Measurements from ENCODE around the gene PURB.
A peak's percentile ranks its signal among the peaks of the same experiment; 100 is the strongest.
"Not testable (repeated sequence)": the region's sequence is repeated elsewhere in the genome, so short reads cannot be mapped to it uniquely, and the experiment has no call there.

PURB gene

DNA sequence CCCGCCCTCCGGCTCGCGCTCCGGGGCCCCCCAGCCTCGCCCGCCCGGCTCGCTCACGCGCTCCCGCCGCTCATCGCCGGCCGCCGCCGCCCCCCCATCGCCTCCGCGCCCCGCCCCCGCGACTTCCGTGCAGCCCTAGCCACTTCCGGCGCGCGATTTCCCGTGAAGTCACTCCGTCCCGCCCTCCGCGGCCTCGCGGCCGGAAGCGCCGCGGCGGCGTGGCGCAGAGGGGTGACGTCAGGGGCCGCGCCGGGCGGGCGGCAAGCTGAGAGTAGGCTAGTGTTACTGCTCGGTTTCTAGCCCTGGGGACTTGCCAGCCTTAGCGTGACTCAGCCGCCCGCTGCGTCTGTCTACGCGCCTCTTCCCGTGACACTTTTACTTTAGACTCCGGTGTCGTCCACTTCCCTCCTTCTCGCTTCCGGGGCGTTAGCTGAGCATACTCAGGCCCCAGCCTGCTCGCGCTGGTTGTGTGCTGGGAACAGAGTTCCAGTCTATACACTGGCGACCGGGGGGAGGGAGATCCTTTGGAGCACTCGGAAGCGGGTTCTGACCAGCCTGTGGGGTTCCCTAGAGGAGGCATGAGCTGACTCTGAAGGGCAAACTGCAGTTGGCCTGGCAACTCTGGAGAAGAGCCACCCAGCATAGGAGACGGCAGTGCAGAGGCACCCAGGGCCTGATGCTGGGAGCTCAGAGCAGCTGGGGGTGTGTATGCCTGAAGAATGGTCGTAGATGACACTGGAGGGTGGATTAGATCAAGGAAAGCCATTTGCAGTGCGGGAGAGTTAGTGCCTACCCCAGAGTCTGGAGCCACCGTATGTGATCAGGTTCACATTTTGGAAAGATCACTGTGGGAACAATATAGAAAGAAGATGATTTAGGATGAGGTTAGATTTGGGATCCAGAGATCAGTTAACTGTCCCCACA, at the start of gene PURB:
TSS of gene PURB (minus strand) at position 137 of the 924 bp plus-strand sequence. CDS start 182 bp downstream, outside the sequence.
- TF ChIP-seq, protein P1, sequence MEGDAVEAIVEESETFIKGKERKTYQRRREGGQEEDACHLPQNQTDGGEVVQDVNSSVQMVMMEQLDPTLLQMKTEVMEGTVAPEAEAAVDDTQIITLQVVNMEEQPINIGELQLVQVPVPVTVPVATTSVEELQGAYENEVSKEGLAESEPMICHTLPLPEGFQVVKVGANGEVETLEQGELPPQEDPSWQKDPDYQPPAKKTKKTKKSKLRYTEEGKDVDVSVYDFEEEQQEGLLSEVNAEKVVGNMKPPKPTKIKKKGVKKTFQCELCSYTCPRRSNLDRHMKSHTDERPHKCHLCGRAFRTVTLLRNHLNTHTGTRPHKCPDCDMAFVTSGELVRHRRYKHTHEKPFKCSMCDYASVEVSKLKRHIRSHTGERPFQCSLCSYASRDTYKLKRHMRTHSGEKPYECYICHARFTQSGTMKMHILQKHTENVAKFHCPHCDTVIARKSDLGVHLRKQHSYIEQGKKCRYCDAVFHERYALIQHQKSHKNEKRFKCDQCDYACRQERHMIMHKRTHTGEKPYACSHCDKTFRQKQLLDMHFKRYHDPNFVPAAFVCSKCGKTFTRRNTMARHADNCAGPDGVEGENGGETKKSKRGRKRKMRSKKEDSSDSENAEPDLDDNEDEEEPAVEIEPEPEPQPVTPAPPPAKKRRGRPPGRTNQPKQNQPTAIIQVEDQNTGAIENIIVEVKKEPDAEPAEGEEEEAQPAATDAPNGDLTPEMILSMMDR (conservative IDR thresholded peaks at IDR 0.05) = no peak

DNA sequence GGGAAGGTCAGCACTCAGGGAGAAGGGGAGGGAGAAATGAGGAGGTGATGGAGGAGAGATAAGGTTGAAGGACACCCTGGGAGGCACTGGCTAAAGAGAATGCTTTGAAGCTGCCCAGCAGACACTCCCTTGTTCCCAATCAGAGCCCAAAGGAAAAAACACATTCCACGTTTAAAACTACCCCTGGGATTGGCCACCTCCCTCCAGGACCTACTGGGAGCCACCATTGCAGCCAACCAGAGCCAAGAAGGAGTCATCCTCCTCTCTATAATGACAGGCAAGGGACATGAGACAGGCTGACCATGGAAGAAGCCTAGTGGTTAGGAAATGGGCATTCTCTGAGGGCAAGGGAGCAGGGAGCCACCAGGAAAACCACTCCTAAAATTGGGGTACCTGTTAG, 49.7 kb upstream of the PURB start:
- TF ChIP-seq, protein P1 (conservative IDR thresholded peaks at IDR 0.05) = no peak
- H3K27ac ChIP-seq = no peak overlapping the region

More for the DNA sequence above, at the start of gene PURB:
- H3K27ac ChIP-seq = peak within 1 kb of the TSS; percentile 92

DNA sequence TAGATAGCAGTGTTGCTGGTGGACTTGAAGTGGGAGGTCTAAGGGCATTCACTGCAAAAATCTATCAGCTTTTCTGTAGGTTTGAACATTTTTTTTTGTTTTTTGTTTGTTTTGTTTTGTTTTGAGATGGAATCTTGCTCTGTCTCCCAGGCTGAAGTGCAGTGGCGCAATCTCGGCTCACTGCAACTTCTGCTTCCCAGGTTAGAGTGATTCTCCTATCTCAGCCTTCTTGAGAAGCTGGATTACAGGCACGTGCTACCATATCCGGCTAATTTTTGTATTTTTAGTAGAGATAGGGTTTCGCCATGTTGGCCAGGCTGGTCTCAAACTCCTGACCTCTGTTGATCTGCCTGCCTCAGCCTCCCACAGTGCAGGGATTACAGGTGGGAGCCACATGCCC, 49.2 kb upstream of the PURB start:
- not testable (repeated sequence) for H3K27ac ChIP-seq

DNA sequence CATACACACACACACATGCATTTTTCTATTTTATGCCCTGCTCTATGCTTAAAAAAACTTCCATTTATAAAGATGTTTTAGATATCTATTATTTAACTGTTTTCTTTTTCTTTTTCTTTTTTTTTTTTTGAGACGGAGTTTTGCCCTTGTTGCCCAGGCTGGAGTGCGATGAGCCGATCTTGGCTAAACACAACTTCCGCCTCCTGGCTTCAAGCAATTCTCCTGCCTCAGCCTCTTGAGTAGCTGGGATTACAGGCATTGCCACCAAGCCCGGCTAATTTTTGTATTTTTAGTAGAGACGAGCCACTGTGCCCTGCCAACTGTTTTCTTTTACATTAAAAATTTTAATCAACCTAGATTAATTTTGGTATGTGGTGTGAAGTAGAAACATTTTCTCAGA, 45.6 kb upstream of the PURB start:
- no peak overlapping the region for H3K27ac ChIP-seq
- TF ChIP-seq, protein P1 (conservative IDR thresholded peaks at IDR 0.05) = no peak

DNA sequence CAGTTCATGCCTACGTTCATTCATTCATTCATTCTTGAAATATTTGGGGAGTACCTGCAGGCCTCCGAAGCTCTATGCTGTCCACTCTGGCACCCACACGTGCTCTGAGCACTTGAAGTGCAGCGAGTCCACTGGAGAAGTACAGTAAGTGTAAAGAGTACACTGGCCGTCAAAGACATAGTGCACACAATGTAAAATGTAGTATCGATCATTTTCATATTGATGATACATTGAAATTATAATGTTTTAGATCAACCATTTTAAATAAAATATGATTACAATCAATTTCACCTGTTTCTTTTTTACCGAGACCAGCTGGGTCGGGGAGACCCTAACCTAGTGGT, 37.0 kb upstream of the PURB start:
- no peak overlapping the region for H3K27ac ChIP-seq
- TF ChIP-seq, protein P1 (conservative IDR thresholded peaks at IDR 0.05) = peak; percentile 15; the same call in 1 of the 2 replicates

DNA sequence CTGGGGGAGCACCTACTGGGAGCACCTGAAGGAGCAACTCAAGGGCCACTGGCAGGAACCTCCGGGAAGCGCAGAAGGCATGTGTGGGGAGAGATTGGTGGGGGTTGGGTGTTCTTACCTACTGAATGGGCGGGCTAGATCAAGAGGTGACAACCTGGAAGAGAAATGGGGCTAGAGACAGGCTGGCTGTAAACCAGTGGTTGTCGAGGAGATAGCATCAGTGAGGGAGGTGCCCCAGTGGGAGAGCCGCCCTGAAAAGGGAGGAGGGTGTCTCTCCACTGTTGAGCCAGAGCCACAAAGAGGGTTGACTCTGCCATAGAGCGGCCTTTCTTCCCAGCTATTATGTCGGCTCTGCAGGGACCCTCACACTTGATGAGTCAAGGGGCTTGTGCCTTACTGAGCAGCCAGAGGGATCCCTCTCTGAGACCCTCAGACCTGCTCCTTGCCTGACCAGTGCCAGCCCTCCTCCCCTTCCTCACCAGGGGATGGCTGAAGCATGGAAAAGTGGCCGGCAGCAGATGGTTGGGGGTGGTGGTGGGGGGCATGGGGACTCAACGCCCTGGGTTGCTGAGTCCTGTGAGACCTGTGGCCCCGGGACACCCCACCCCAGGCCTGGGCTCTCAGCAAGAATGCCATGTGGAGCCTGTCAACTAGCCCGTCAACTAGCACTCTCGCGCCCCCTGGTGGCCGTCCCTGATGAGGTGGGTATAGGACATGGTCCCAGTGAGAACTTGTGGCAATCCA, 36.4 kb upstream of the PURB start:
- TF ChIP-seq, protein P1 (conservative IDR thresholded peaks at IDR 0.05) = peak; percentile 64
- no peak overlapping the region for H3K27ac ChIP-seq

DNA sequence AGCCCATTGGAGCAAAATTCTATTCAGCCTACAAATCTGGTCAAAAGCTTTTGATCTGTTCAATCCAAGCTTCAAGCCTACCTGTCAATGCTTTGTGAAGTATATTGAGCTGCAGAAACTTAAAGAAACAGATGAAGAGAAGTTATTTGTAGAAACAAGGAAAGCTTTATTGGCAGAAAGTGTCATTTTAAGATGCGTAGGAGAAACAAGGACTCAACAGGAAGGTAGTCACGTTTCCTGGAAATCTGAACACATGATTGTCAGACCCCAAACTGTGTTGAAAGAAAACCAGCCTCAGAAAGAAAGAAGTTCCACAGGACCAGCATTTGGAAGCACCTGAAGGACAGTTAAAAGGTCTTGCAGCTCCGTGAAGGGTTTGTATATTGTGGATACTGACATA, 34.8 kb upstream of the PURB start:
- TF ChIP-seq, protein P1 (conservative IDR thresholded peaks at IDR 0.05) = no peak
- no peak overlapping the region for H3K27ac ChIP-seq
